ENCODE results near the gene CNPPD1.

DNA sequence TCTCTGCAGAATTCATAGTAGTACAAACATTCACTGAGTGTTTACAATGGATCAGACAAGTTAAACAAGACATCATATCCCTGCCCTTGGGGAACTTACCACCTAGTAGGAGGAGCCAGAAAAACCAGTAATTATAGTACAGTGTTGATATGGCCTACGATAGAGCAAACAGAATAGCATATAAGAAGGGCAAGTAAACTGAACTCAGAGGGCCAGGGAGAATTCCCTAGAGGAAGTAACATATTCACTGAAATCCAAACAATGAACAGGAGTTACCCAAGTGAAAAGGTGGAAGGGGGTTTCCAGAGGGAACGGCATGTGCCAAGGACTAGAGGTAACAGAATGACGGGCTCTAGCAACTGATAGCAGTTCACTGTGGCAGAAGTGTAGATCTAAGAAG lies 50.2 kb downstream of the CNPPD1 start:
- TF ChIP-seq, protein P1, sequence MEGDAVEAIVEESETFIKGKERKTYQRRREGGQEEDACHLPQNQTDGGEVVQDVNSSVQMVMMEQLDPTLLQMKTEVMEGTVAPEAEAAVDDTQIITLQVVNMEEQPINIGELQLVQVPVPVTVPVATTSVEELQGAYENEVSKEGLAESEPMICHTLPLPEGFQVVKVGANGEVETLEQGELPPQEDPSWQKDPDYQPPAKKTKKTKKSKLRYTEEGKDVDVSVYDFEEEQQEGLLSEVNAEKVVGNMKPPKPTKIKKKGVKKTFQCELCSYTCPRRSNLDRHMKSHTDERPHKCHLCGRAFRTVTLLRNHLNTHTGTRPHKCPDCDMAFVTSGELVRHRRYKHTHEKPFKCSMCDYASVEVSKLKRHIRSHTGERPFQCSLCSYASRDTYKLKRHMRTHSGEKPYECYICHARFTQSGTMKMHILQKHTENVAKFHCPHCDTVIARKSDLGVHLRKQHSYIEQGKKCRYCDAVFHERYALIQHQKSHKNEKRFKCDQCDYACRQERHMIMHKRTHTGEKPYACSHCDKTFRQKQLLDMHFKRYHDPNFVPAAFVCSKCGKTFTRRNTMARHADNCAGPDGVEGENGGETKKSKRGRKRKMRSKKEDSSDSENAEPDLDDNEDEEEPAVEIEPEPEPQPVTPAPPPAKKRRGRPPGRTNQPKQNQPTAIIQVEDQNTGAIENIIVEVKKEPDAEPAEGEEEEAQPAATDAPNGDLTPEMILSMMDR (IDR thresholded peaks at IDR 0.05; ENCODE audit: low read depth, low read length, missing input control) = no peak
- TF ChIP-seq, protein P2, sequence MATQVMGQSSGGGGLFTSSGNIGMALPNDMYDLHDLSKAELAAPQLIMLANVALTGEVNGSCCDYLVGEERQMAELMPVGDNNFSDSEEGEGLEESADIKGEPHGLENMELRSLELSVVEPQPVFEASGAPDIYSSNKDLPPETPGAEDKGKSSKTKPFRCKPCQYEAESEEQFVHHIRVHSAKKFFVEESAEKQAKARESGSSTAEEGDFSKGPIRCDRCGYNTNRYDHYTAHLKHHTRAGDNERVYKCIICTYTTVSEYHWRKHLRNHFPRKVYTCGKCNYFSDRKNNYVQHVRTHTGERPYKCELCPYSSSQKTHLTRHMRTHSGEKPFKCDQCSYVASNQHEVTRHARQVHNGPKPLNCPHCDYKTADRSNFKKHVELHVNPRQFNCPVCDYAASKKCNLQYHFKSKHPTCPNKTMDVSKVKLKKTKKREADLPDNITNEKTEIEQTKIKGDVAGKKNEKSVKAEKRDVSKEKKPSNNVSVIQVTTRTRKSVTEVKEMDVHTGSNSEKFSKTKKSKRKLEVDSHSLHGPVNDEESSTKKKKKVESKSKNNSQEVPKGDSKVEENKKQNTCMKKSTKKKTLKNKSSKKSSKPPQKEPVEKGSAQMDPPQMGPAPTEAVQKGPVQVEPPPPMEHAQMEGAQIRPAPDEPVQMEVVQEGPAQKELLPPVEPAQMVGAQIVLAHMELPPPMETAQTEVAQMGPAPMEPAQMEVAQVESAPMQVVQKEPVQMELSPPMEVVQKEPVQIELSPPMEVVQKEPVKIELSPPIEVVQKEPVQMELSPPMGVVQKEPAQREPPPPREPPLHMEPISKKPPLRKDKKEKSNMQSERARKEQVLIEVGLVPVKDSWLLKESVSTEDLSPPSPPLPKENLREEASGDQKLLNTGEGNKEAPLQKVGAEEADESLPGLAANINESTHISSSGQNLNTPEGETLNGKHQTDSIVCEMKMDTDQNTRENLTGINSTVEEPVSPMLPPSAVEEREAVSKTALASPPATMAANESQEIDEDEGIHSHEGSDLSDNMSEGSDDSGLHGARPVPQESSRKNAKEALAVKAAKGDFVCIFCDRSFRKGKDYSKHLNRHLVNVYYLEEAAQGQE (IDR thresholded peaks at IDR 0.05) = no peak
- TF ChIP-seq EGR1 (IDR thresholded peaks at IDR 0.05; ENCODE audit: low read depth in 2 of 2) (no peak), TAF1 (conservative IDR thresholded peaks at IDR 0.05) (no peak), RXRA (IDR thresholded peaks at IDR 0.05) (peak in 1 of 2 donors; percentile 29), YY1 (IDR thresholded peaks at IDR 0.05) (no peak), GABPA (IDR thresholded peaks at IDR 0.05 in 1 of 2, conservative IDR thresholded peaks at IDR 0.05 in 1 of 2) (peak in 1 of 2 donors; percentile 9), RAD21 (IDR thresholded peaks at IDR 0.05) (no peak)
- TF ChIP-seq, protein P3, sequence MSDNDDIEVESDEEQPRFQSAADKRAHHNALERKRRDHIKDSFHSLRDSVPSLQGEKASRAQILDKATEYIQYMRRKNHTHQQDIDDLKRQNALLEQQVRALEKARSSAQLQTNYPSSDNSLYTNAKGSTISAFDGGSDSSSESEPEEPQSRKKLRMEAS (IDR thresholded peaks at IDR 0.05) = no peak
- TF ChIP-seq, protein P4, sequence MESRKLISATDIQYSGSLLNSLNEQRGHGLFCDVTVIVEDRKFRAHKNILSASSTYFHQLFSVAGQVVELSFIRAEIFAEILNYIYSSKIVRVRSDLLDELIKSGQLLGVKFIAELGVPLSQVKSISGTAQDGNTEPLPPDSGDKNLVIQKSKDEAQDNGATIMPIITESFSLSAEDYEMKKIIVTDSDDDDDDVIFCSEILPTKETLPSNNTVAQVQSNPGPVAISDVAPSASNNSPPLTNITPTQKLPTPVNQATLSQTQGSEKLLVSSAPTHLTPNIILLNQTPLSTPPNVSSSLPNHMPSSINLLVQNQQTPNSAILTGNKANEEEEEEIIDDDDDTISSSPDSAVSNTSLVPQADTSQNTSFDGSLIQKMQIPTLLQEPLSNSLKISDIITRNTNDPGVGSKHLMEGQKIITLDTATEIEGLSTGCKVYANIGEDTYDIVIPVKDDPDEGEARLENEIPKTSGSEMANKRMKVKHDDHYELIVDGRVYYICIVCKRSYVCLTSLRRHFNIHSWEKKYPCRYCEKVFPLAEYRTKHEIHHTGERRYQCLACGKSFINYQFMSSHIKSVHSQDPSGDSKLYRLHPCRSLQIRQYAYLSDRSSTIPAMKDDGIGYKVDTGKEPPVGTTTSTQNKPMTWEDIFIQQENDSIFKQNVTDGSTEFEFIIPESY (IDR thresholded peaks at IDR 0.05) = no peak
- TF ChIP-seq, protein P5, sequence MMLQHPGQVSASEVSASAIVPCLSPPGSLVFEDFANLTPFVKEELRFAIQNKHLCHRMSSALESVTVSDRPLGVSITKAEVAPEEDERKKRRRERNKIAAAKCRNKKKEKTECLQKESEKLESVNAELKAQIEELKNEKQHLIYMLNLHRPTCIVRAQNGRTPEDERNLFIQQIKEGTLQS (IDR thresholded peaks at IDR 0.05) = no peak

Data from liver (tissue), 3 donors.